NCI-H2107 (cell line): ENCODE measurements around the gene ZNRF3.

Source experiments
- DNase-seq: peaks from one replicate; lab custom pipeline; 2025; lab: John Stamatoyannopoulos, UW

ZNRF3 gene

GRCh38 chr22:28953403-28953802 lies 70.0 kb downstream of the ZNRF3 start:
- DNase-seq, result no peak

- DNase-seq, result no peak
These were observed 70.9 kb downstream of the ZNRF3 start for GRCh38 chr22:28953976-28954880.

GRCh38 chr22:28955817-28956216 lies 72.4 kb downstream of the ZNRF3 start:
- DNase-seq, result no peak

- no peak for DNase-seq
These were observed 73.1 kb downstream of the ZNRF3 start for GRCh38 chr22:28956506-28956905.

GRCh38 chr22:28958611-28959010 lies 75.2 kb downstream of the ZNRF3 start:
- no peak for DNase-seq

- DNase-seq, result no peak
These were observed 78.7 kb downstream of the ZNRF3 start for GRCh38 chr22:28962042-28962554.

- DNase-seq, result no peak
These were observed 80.0 kb downstream of the ZNRF3 start for GRCh38 chr22:28963362-28963761.

- DNase-seq, result no peak
These were observed 83.8 kb downstream of the ZNRF3 start for GRCh38 chr22:28967163-28967665.

- DNase-seq, result no peak
These were observed 84.6 kb downstream of the ZNRF3 start for GRCh38 chr22:28967969-28968368.

GRCh38 chr22:28969401-28970168 lies 86.2 kb downstream of the ZNRF3 start:
- no peak for DNase-seq

- DNase-seq, result no peak
These were observed 90.0 kb downstream of the ZNRF3 start for GRCh38 chr22:28973352-28973751.

- no peak for DNase-seq
These were observed 93.7 kb downstream of the ZNRF3 start for GRCh38 chr22:28977060-28977459.

GRCh38 chr22:28977481-28977971 lies 94.2 kb downstream of the ZNRF3 start:
- DNase-seq, result no peak

- DNase-seq, result no peak
These were observed 94.8 kb downstream of the ZNRF3 start for GRCh38 chr22:28978158-28978557.

- DNase-seq, result no peak
These were observed 95.8 kb downstream of the ZNRF3 start for GRCh38 chr22:28978863-28979796.

- DNase-seq, result no peak
These were observed 97.0 kb downstream of the ZNRF3 start for GRCh38 chr22:28980326-28980725.

GRCh38 chr22:28981818-28982499 lies 98.6 kb downstream of the ZNRF3 start:
- no peak for DNase-seq

- DNase-seq, result no peak
These were observed 99.8 kb downstream of the ZNRF3 start for GRCh38 chr22:28983190-28983589.

- DNase-seq, result no peak
These were observed 100.5 kb downstream of the ZNRF3 start for GRCh38 chr22:28983788-28984441.

GRCh38 chr22:28984482-28985158 lies 101.2 kb downstream of the ZNRF3 start:
- DNase-seq, result no peak
